ENCODE results near the gene RBPMS2. TPM values are rescaled to one million over a fixed set of nuclear protein-coding genes. Genes with fewer than 3 reads are reported as not detected.
"Not testable (repeated sequence)": the region's sequence is repeated elsewhere in the genome, so short reads cannot be mapped to it uniquely, and the experiment has no call there.

The RBPMS2 gene
- total RNA-seq, 2 donors from 2014 or later, result 2.3 to 14.0 TPM

- Histone ChIP-seq H3K27ac (no peak overlapping the region), H3K36me3 (no peaks in the 10 kb centered on the region), H3K4me3 (no peak overlapping the region), H3K4me1 (replicated peaks) (no peaks in the 10 kb centered on the region), H3K9me3 (no peaks in the 10 kb centered on the region), H3K27me3 (replicated peaks; ENCODE audit: insufficient read depth) (no peaks in the 10 kb centered on the region)
- no peak for TF ChIP-seq POLR2AphosphoS5 (IDR thresholded peaks at IDR 0.05)
- no peak for TF ChIP-seq POLR2A (IDR thresholded peaks at IDR 0.05)
- no peak for TF ChIP-seq CTCF (IDR thresholded peaks at IDR 0.05)
- intact Hi-C loops (cut with DNase I), result no loop called here
- 88% methylated on average over 5 of the region's 5 CpGs for WGBS
- no peak for DNase-seq (ENCODE audit: low spot score)
Observed at GRCh38 chr15:64746356-64746755, 29.0 kb downstream of the RBPMS2 start.

- 87% methylated on average over 11 of the region's 11 CpGs for WGBS
- intact Hi-C loops (cut with DNase I), result loop anchor here (5.0 kb wide), 1 partner anchor 164 kb away; no protein-coding TSS in a partner anchor
- TF ChIP-seq POLR2AphosphoS5 (IDR thresholded peaks at IDR 0.05) (no peak), POLR2A (IDR thresholded peaks at IDR 0.05) (no peak), CTCF (IDR thresholded peaks at IDR 0.05) (no peak)
- H3K4me1 ChIP-seq (replicated peaks), result peaks cover 3% of the 10 kb centered on the region
- no peak overlapping the region for H3K27ac ChIP-seq
- H3K9me3 ChIP-seq, result no peaks in the 10 kb centered on the region
- no peak overlapping the region for H3K4me3 ChIP-seq
- no peak for DNase-seq (ENCODE audit: low spot score)
- no peaks in the 10 kb centered on the region for H3K36me3 ChIP-seq
- no peaks in the 10 kb centered on the region for H3K27me3 ChIP-seq (replicated peaks; ENCODE audit: insufficient read depth)
Observed at GRCh38 chr15:64743691-64744090, 31.7 kb downstream of the RBPMS2 start.

- H3K4me3 ChIP-seq, result no peak overlapping the region
- no peaks in the 10 kb centered on the region for H3K36me3 ChIP-seq
- no peak overlapping the region for H3K27ac ChIP-seq
- H3K4me1 ChIP-seq (replicated peaks), result peaks cover 3% of the 10 kb centered on the region
- TF ChIP-seq CTCF (IDR thresholded peaks at IDR 0.05), result no peak
- TF ChIP-seq POLR2AphosphoS5 (IDR thresholded peaks at IDR 0.05), result no peak
- TF ChIP-seq POLR2A (IDR thresholded peaks at IDR 0.05), result no peak
- DNase-seq (ENCODE audit: low spot score), result no peak
- intact Hi-C loops (cut with DNase I), result loop anchor here (5.0 kb wide), 1 partner anchor 164 kb away; no protein-coding TSS in a partner anchor
- 91% methylated on average over 13 of the region's 13 CpGs for WGBS
- no peaks in the 10 kb centered on the region for H3K9me3 ChIP-seq
- no peaks in the 10 kb centered on the region for H3K27me3 ChIP-seq (replicated peaks; ENCODE audit: insufficient read depth)
Observed at GRCh38 chr15:64742921-64743320, 32.5 kb downstream of the RBPMS2 start.

- Histone ChIP-seq H3K27ac (no peak overlapping the region), H3K4me3 (no peak overlapping the region), H3K4me1 (replicated peaks) (peaks cover 3% of the 10 kb centered on the region), H3K9me3 (no peaks in the 10 kb centered on the region), H3K27me3 (replicated peaks; ENCODE audit: insufficient read depth) (no peaks in the 10 kb centered on the region), H3K36me3 (no peaks in the 10 kb centered on the region)
- WGBS, result 94% methylated on average over 8 of the region's 8 CpGs
- DNase-seq (ENCODE audit: low spot score), result no peak
- intact Hi-C loops (cut with DNase I), result loop anchor here (5.0 kb wide), 1 partner anchor 165 kb away; no protein-coding TSS in a partner anchor
- TF ChIP-seq POLR2AphosphoS5 (IDR thresholded peaks at IDR 0.05) (no peak), POLR2A (IDR thresholded peaks at IDR 0.05) (no peak), CTCF (IDR thresholded peaks at IDR 0.05) (no peak)
Observed at GRCh38 chr15:64742385-64742784, 33.0 kb downstream of the RBPMS2 start.

- intact Hi-C loops (cut with DNase I), result loop anchor here (2.0 to 5.0 kb wide), 2 partner anchors 67 to 166 kb away; no protein-coding TSS in a partner anchor
- not testable (repeated sequence) for H3K36me3 ChIP-seq; H3K9me3 ChIP-seq; H3K27me3 ChIP-seq (replicated peaks; ENCODE audit: insufficient read depth); H3K4me3 ChIP-seq; H3K4me1 ChIP-seq (replicated peaks); DNase-seq (ENCODE audit: low spot score); H3K27ac ChIP-seq
- WGBS, result 91% methylated on average over 16 of the region's 16 CpGs
Observed at GRCh38 chr15:64741708-64742107, 33.7 kb downstream of the RBPMS2 start.

Measured in prostate gland (tissue), 2 donors.